Suppressor macrophage treated with lipopolysaccharide for 1 hour (primary cell): Measurements from ENCODE around the gene PTPN9.
"Not testable (repeated sequence)": the region's sequence is repeated elsewhere in the genome, so short reads cannot be mapped to it uniquely, and the experiment has no call there.

Experiments
- DNase-seq, 3 donors: peaks; one replicate each; pipeline ENCODE4 v3.0.0-alpha.2; 2020 to 2022

PTPN9 gene

GRCh38 chr15:75578948-75579920 lies at the start of gene PTPN9:
Gene PTPN9, minus strand, starts transcription at chr15:75579315. Its CDS starts 539 bp downstream, at chr15:75578776.
- DNase-seq, result peak; percentile 79 to 91 (median 80)

GRCh38 chr15:75625542-75626347 lies 46.6 kb upstream of the PTPN9 start, which contains the start of gene SNUPN:
Gene SNUPN, minus strand, starts transcription at chr15:75625725. Its CDS starts 4,674 bp downstream, at chr15:75621051.
- peak; percentile 92 to 96 (median 94) for DNase-seq

- no peak for DNase-seq
These were observed 43.4 kb upstream of the PTPN9 start for GRCh38 chr15:75622505-75622904.

GRCh38 chr15:75620841-75621391 lies 41.8 kb upstream of the PTPN9 start:
- DNase-seq, result peak; percentile 58 to 75 (median 67)

- DNase-seq, result peak; percentile 26 to 41 (median 34)
These were observed 41.1 kb upstream of the PTPN9 start for GRCh38 chr15:75620058-75620820.

- no peak for DNase-seq
These were observed 37.7 kb upstream of the PTPN9 start for GRCh38 chr15:75616766-75617165.

- no peak for DNase-seq
These were observed 27.9 kb upstream of the PTPN9 start for GRCh38 chr15:75606711-75607699.

GRCh38 chr15:75606026-75606425 lies 26.9 kb upstream of the PTPN9 start:
- DNase-seq, result no peak

- DNase-seq, result no peak
These were observed 20.3 kb upstream of the PTPN9 start for GRCh38 chr15:75599401-75599800.

GRCh38 chr15:75598361-75598760 lies 19.2 kb upstream of the PTPN9 start:
- DNase-seq, result no peak

- peak; percentile 41 to 47 (median 45) for DNase-seq
These were observed 18.7 kb upstream of the PTPN9 start for GRCh38 chr15:75597667-75598341.

- no peak for DNase-seq
These were observed 17.7 kb upstream of the PTPN9 start for GRCh38 chr15:75596703-75597345.

- no peak for DNase-seq
These were observed 15.2 kb upstream of the PTPN9 start for GRCh38 chr15:75594276-75594675.

GRCh38 chr15:75591655-75592364 lies 12.7 kb upstream of the PTPN9 start:
- DNase-seq, result no peak

- DNase-seq, result no peak
These were observed 11.1 kb upstream of the PTPN9 start for GRCh38 chr15:75590239-75590638.

- DNase-seq, result no peak
These were observed 10.0 kb upstream of the PTPN9 start for GRCh38 chr15:75589071-75589470.

GRCh38 chr15:75586422-75586821 lies 7.3 kb upstream of the PTPN9 start:
- not testable (repeated sequence) for DNase-seq

GRCh38 chr15:75584121-75584520 lies 5.0 kb upstream of the PTPN9 start:
- no peak for DNase-seq

GRCh38 chr15:75583701-75584100 lies 4.6 kb upstream of the PTPN9 start:
- no peak for DNase-seq
